ENCODE measurements around the gene HOXC11. TPM values are rescaled to one million over a fixed set of nuclear protein-coding genes. Genes with fewer than 3 reads are reported as not detected.

The HOXC11 gene
- total RNA-seq, 5 donors from 2014 or later (not counting 1 experiment from before 2014, with no cell fraction given): not detected

GRCh38 chr12:53999559-54000115 is 26.7 kb downstream of the HOXC11 start:
- H3K27me3 ChIP-seq (replicated peaks in 1 of 2; ENCODE audit: control insufficient read depth in 2 of 2, extremely low read depth in 1 of 2, insufficient read depth in 2 of 2, low read length in 1 of 2): peaks cover 3 to 99% of the 10 kb centered on the region in 2 experiments

GRCh38 chr12:54000116-54001114 is 27.5 kb downstream of the HOXC11 start, which contains the start of gene HOXC9:
HOXC9 (plus strand) TSS chr12:54000161; CDS start chr12:54000189, 28 bp downstream.
- Histone ChIP-seq H3K4me1 (ENCODE audit: control insufficient read depth in 1 of 2, extremely low read depth in 1 of 2, insufficient read depth in 2 of 2, low read length in 2 of 2) (peaks cover 6 to 40% of the 10 kb centered on the region in 2 experiments), H3K9me3 (no peaks in the 10 kb centered on the region), H3K36me3 (ENCODE audit: control insufficient read depth in 2 of 2, extremely low read depth in 1 of 2, insufficient read depth in 1 of 2, low read length in 1 of 2) (no peaks in the 10 kb centered on the region), H3K4me3 (ENCODE audit: control insufficient read depth in 1 of 2, extremely low read depth in 1 of 2, low read length in 1 of 2) (peak within 1 kb of the TSS; percentile 14 to 74), H3K27ac (ENCODE audit: low read length) (no peak within 1 kb of the TSS), H3K27me3 (replicated peaks in 1 of 2; ENCODE audit: control insufficient read depth in 2 of 2, extremely low read depth in 1 of 2, insufficient read depth in 2 of 2, low read length in 1 of 2) (peaks cover 5 to 99% of the 10 kb centered on the region in 2 experiments)
- peaks cover 17 to 31% (median 20%) of the 10 kb centered on the region in 3 donors for H3K4me1 Mint-ChIP-seq
- ATAC-seq (replicated peaks in 1 of 4): no peak
- no peak for DNase-seq
- H3K27me3 Mint-ChIP-seq: peaks cover 76 to 92% of the 10 kb centered on the region in 2 donors
- 6% methylated on average over 79 of the region's 87 CpGs for WGBS (ENCODE audit: insufficient coverage)
- POLR2A ChIA-PET: no interaction called here
- H3K4me3 Mint-ChIP-seq: peak within 1 kb of the TSS in 2 of 3 donors; percentile 47 to 64
- no peaks in the 10 kb centered on the region for H3K36me3 Mint-ChIP-seq
- CTCF ChIA-PET: interaction anchor here (0.6 to 1.4 kb wide), 5 partner anchors 9 to 206 kb away, joined by 3 to 9 read pairs (median 5); partner anchors contain the start of gene HOXC8 (in 2 of the 2)
- H3K9me3 Mint-ChIP-seq: no peaks in the 10 kb centered on the region
- no peak within 1 kb of the TSS for H3K27ac Mint-ChIP-seq

More at GRCh38 chr12:53999559-54000115, 26.7 kb downstream of the HOXC11 start:
- WGBS (ENCODE audit: insufficient coverage): 4% methylated on average over 22 of the region's 35 CpGs
- Mint-ChIP-seq H3K36me3 (no peaks in the 10 kb centered on the region), H3K4me3 (peak overlapping the region in 1 of 3 donors; percentile 64), H3K27ac (no peak overlapping the region), H3K27me3 (peaks cover 78 to 92% of the 10 kb centered on the region in 2 donors), H3K9me3 (no peaks in the 10 kb centered on the region), H3K4me1 (peaks cover 24 to 36% (median 25%) of the 10 kb centered on the region in 3 donors)
- ChIA-PET CTCF (interaction anchor here (0.5 to 1.4 kb wide), 6 partner anchors 9 to 901 kb away, joined by 3 to 9 read pairs (median 4); partner anchors contain the start of gene HOXC8 (in 2 of the 2)), POLR2A (no interaction called here)
- Histone ChIP-seq H3K27ac (ENCODE audit: low read length) (no peak overlapping the region), H3K9me3 (no peaks in the 10 kb centered on the region), H3K36me3 (ENCODE audit: control insufficient read depth in 2 of 2, extremely low read depth in 1 of 2, insufficient read depth in 1 of 2, low read length in 1 of 2) (no peaks in the 10 kb centered on the region), H3K4me3 (ENCODE audit: control insufficient read depth in 1 of 2, extremely low read depth in 1 of 2, low read length in 1 of 2) (peak overlapping the region; percentile 14 to 74), H3K4me1 (ENCODE audit: control insufficient read depth in 1 of 2, extremely low read depth in 1 of 2, insufficient read depth in 2 of 2, low read length in 2 of 2) (peaks cover 10 to 47% of the 10 kb centered on the region in 2 experiments)
- ATAC-seq (replicated peaks in 1 of 4) (no peak), DNase-seq (no peak)

- Histone ChIP-seq H3K4me3 (ENCODE audit: control insufficient read depth in 1 of 2, extremely low read depth in 1 of 2, low read length in 1 of 2) (no peak overlapping the region), H3K27ac (ENCODE audit: low read length) (no peak overlapping the region), H3K9me3 (no peaks in the 10 kb centered on the region), H3K4me1 (ENCODE audit: control insufficient read depth in 1 of 2, extremely low read depth in 1 of 2, insufficient read depth in 2 of 2, low read length in 2 of 2) (peaks cover 3 to 39% of the 10 kb centered on the region in 2 experiments), H3K36me3 (ENCODE audit: control insufficient read depth in 2 of 2, extremely low read depth in 1 of 2, insufficient read depth in 1 of 2, low read length in 1 of 2) (no peaks in the 10 kb centered on the region), H3K27me3 (replicated peaks in 1 of 2; ENCODE audit: control insufficient read depth in 2 of 2, extremely low read depth in 1 of 2, insufficient read depth in 2 of 2, low read length in 1 of 2) (peaks cover 7 to 99% of the 10 kb centered on the region in 2 experiments)
- ChIA-PET CTCF (interaction anchor here in 1 of 2 donors (1.0 kb wide), 1 partner anchor 9 kb away, joined by 3 read pairs; no protein-coding TSS in a partner anchor), POLR2A (interaction anchor here in 1 of 2 donors (0.8 kb wide), 1 partner anchor 189 kb away, joined by 3 read pairs; no protein-coding TSS in a partner anchor)
- H3K4me3 Mint-ChIP-seq: no peak overlapping the region
- H3K36me3 Mint-ChIP-seq: no peaks in the 10 kb centered on the region
- WGBS (ENCODE audit: insufficient coverage): 24% methylated on average over 5 of the region's 8 CpGs
- ATAC-seq (replicated peaks in 1 of 4) (no peak), DNase-seq (no peak)
- H3K4me1 Mint-ChIP-seq: peaks cover 21 to 30% (median 21%) of the 10 kb centered on the region in 3 donors
- no peak overlapping the region for H3K27ac Mint-ChIP-seq
- H3K9me3 Mint-ChIP-seq: no peaks in the 10 kb centered on the region
- peaks cover 76 to 93% of the 10 kb centered on the region in 2 donors for H3K27me3 Mint-ChIP-seq
These were observed 28.6 kb downstream of the HOXC11 start for GRCh38 chr12:54001283-54002187.

GRCh38 chr12:54002278-54002914 is 29.5 kb downstream of the HOXC11 start:
- Mint-ChIP-seq H3K27ac (peak overlapping the region in 1 of 2 donors; percentile 3), H3K4me3 (no peak overlapping the region), H3K36me3 (no peaks in the 10 kb centered on the region), H3K27me3 (peaks cover 77 to 95% of the 10 kb centered on the region in 2 donors), H3K4me1 (peaks cover 18 to 29% (median 21%) of the 10 kb centered on the region in 3 donors), H3K9me3 (no peaks in the 10 kb centered on the region)
- ChIA-PET CTCF (interaction anchor here in 1 of 2 donors (0.7 to 1.0 kb wide), 2 partner anchors 10 to 50 kb away, joined by 3 read pairs; no protein-coding TSS in a partner anchor), POLR2A (interaction anchor here in 1 of 2 donors (0.8 kb wide), 1 partner anchor 188 kb away, joined by 3 read pairs; no protein-coding TSS in a partner anchor)
- Histone ChIP-seq H3K4me1 (ENCODE audit: control insufficient read depth in 1 of 2, extremely low read depth in 1 of 2, insufficient read depth in 2 of 2, low read length in 2 of 2) (peaks cover 3 to 36% of the 10 kb centered on the region in 2 experiments), H3K4me3 (ENCODE audit: control insufficient read depth in 1 of 2, extremely low read depth in 1 of 2, low read length in 1 of 2) (no peak overlapping the region), H3K27me3 (replicated peaks in 1 of 2; ENCODE audit: control insufficient read depth in 2 of 2, extremely low read depth in 1 of 2, insufficient read depth in 2 of 2, low read length in 1 of 2) (peaks cover 7 to 99% of the 10 kb centered on the region in 2 experiments), H3K9me3 (no peaks in the 10 kb centered on the region), H3K27ac (ENCODE audit: low read length) (no peak overlapping the region), H3K36me3 (ENCODE audit: control insufficient read depth in 2 of 2, extremely low read depth in 1 of 2, insufficient read depth in 1 of 2, low read length in 1 of 2) (no peaks in the 10 kb centered on the region)
- DNase-seq (no peak), ATAC-seq (replicated peaks in 1 of 4) (no peak)
- 11% methylated on average over 2 of the region's 19 CpGs for WGBS (ENCODE audit: insufficient coverage)

GRCh38 chr12:54002915-54003389 is 30.0 kb downstream of the HOXC11 start:
- no peaks in the 10 kb centered on the region for H3K9me3 Mint-ChIP-seq
- Histone ChIP-seq H3K36me3 (ENCODE audit: control insufficient read depth in 2 of 2, extremely low read depth in 1 of 2, insufficient read depth in 1 of 2, low read length in 1 of 2) (no peaks in the 10 kb centered on the region), H3K9me3 (no peaks in the 10 kb centered on the region), H3K4me1 (ENCODE audit: control insufficient read depth in 1 of 2, extremely low read depth in 1 of 2, insufficient read depth in 2 of 2, low read length in 2 of 2) (peaks cover 3 to 31% of the 10 kb centered on the region in 2 experiments), H3K27ac (ENCODE audit: low read length) (no peak overlapping the region), H3K27me3 (replicated peaks in 1 of 2; ENCODE audit: control insufficient read depth in 2 of 2, extremely low read depth in 1 of 2, insufficient read depth in 2 of 2, low read length in 1 of 2) (peaks cover 12 to 98% of the 10 kb centered on the region in 2 experiments), H3K4me3 (ENCODE audit: control insufficient read depth in 1 of 2, extremely low read depth in 1 of 2, low read length in 1 of 2) (no peak overlapping the region)
- no CpG with 5 or more reads among the region's 19 CpGs for WGBS (ENCODE audit: insufficient coverage)
- no peaks in the 10 kb centered on the region for H3K36me3 Mint-ChIP-seq
- H3K27me3 Mint-ChIP-seq: peaks cover 75 to 95% of the 10 kb centered on the region in 2 donors
- peaks cover 16 to 23% (median 16%) of the 10 kb centered on the region in 3 donors for H3K4me1 Mint-ChIP-seq
- CTCF ChIA-PET: interaction anchor here in 1 of 2 donors (0.7 to 1.0 kb wide), 2 partner anchors 10 to 49 kb away, joined by 3 read pairs; no protein-coding TSS in a partner anchor
- no peak for ATAC-seq (replicated peaks in 1 of 4)
- no peak overlapping the region for H3K4me3 Mint-ChIP-seq
- no peak overlapping the region for H3K27ac Mint-ChIP-seq
- POLR2A ChIA-PET: no interaction called here
- DNase-seq: no peak

Measured in T-cell (primary cell).